Pericardium fibroblast (primary cell): Measurements from ENCODE around the gene NANOS2. TPM values are rescaled to one million over a fixed set of nuclear protein-coding genes. Genes with fewer than 3 reads are reported as not detected.

ENCODE experiments used
- total RNA-seq: library from RNA; depleted of rRNA; stranded (reverse); fragments of >200 nt; gene quantifications from 2 replicates; pipeline ENCODE4 v1.2.3, GENCODE V29; 2015

Gene NANOS2
- total RNA-seq, result not detected in 2 replicates

GRCh38 chr19:45913874-45914830, at the start of gene NANOS2:
TSS of gene NANOS2 (minus strand) at chr19:45914778. CDS start at chr19:45914693, 85 bp downstream.

DNA sequence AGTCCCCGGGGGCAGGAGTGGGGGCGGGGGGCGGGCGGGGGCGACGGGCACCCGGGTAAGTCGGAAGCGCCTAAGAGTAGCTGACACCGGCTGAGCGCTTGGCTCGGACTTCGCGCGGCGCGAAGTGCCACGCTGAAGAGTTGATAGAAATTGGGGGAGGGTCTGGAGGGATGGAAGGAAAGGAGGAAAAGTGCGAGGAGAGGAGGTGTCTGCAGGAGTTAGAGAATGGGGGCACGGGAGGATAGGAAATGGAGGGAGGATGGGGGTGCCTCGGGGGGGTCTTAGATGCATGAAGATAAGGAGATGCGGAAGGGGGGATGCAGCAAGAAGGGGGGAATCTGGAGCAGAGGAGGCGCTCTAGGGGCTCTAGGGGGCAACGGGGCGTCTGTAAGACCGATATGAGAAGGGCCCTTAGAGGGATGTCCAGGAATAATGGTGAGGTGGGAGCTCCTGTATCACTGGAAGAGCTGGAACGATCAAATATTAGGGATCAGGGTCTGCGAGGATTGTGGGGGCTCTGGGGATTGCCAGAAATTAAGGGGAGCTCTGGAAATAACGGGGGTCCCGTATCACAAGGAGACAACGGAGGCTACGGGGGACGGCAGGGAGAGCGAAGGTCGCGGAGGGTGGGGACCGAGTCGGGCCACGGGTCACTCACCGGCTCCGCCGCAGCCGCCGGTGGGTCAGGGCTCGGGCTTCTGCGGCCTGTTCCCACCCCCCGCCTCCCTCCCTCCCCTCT, 12.5 kb downstream of the NANOS2 start, which contains the start of gene MYPOP:
Gene MYPOP (minus strand): TSS at position 702 of the 739 bp plus-strand sequence. CDS start 840 bp downstream, outside the sequence.

GRCh38 chr19:45885556-45886426, 28.8 kb downstream of the NANOS2 start, which contains the start of gene IRF2BP1:
TSS of gene IRF2BP1 (minus strand) at chr19:45886141. CDS start at chr19:45885774, 367 bp downstream.

DNA sequence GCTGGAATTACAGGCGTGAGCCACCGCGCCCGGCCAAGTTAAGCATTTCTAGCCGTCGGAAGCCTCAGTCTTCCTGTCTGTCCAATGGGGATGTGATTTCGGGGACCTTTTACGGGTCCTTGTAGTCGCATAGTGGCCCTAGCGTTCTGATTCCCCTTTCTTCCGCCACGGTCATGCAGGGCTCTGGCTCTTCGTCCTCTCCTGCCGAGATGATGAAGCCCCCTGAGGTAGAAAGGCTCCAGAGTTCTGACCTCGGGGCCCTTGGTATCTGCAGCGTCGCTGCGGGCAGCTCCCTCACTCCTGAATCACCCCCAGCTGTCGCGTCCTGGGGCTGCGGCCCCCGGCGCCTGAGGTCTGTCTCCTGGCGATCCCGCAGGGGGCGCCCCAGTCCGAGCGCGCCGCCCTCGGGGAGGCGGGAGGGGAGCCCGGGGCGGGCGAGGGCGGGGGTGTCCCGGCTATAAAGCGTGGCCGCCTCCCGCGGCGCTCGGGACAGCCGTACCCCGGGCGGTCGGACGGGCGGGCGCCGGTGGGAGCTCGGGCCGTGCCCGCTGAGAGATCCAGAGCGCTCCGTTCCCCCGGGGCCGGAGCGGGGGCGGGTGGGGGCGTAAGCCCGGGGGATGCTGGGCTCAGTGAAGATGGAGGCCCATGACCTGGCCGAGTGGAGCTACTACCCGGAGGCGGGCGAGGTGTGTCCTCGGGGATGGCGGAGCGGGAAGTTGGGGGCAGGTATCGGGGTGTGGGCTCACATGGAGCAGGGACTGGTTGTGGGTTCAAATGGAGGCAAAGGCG, 50.5 kb downstream of the NANOS2 start, which contains the start of gene FOXA3:
Gene FOXA3 (plus strand): TSS at position 487 of the 789 bp plus-strand sequence. CDS start 131 bp downstream, at position 618.

Other genes with a start within 250 kb of the NANOS2 start
- 0.12 TPM in 1 of 2 replicates, not detected in the other for gene GIPR, start 246.6 kb downstream of the NANOS2 start, total RNA-seq
- 281 and 314 TPM in 2 replicates for gene SNRPD2, start 222.8 kb downstream of the NANOS2 start, total RNA-seq
- gene QPCTL, start 222.1 kb downstream of the NANOS2 start, total RNA-seq, result 10.0 and 18.6 TPM in 2 replicates
- gene FBXO46, start 183.9 kb downstream of the NANOS2 start, total RNA-seq, result 8.4 and 9.7 TPM in 2 replicates
- not detected in 2 replicates for gene MEIOSIN, start 181.3 kb downstream of the NANOS2 start, total RNA-seq
- 26.3 and 31.2 TPM in 2 replicates for gene SIX5, start 145.5 kb downstream of the NANOS2 start, total RNA-seq
- 29.4 and 32.7 TPM in 2 replicates for gene DMPK, start 132.3 kb downstream of the NANOS2 start, total RNA-seq
- 25.6 and 27.6 TPM in 2 replicates for gene DMWD, start 121.9 kb downstream of the NANOS2 start, total RNA-seq
- not detected in 2 replicates for gene RSPH6A, start 99.5 kb downstream of the NANOS2 start, total RNA-seq
- 26.5 and 45.2 TPM in 2 replicates for gene SYMPK, start 51.6 kb downstream of the NANOS2 start, total RNA-seq
- not detected in 2 replicates for gene FOXA3, start 50.5 kb downstream of the NANOS2 start, total RNA-seq
- gene IRF2BP1, start 28.6 kb downstream of the NANOS2 start, total RNA-seq, result 36.3 and 38.5 TPM in 2 replicates
- 4.3 and 5.0 TPM in 2 replicates for gene MYPOP, start 12.2 kb downstream of the NANOS2 start, total RNA-seq
- under 0.01 and 0.60 TPM in 2 replicates for gene NOVA2, start 59.1 kb upstream of the NANOS2 start, total RNA-seq
- 2.6 and 8.5 TPM in 2 replicates for gene CCDC61, start 80.7 kb upstream of the NANOS2 start, total RNA-seq
- not detected in 2 replicates for gene PGLYRP1, start 108.3 kb upstream of the NANOS2 start, total RNA-seq
- gene IGFL4, start 126.2 kb upstream of the NANOS2 start, total RNA-seq, result not detected in 2 replicates
- not detected in 2 replicates for gene IGFL3, start 209.9 kb upstream of the NANOS2 start, total RNA-seq
- not detected in 2 replicates for gene IGFL2, start 233.5 kb upstream of the NANOS2 start, total RNA-seq